Testis (tissue), 3 donors: ENCODE results near the gene RPTOR. TPM values are rescaled to one million over a fixed set of nuclear protein-coding genes. Genes with fewer than 3 reads are reported as not detected.

Source experiments
- DNase-seq: peaks from one replicate; pipeline ENCODE4 v3.0.0-alpha.2; 2019
- H3K27ac ChIP-seq, 2 donors: fragments of 200-600 bp; sonication (generic); one replicate each; pipeline ENCODE4 v1.5.1; 2019
- H3K27me3 ChIP-seq: fragments of 200-600 bp; sonication (generic); one replicate; pipeline ENCODE4 v1.5.1; 2019
- H3K36me3 ChIP-seq: fragments of 200-600 bp; sonication (generic); one replicate; pipeline ENCODE4 v1.5.1; 2017; ENCODE audit warnings: low read depth; ENCODE audit errors: missing control alignments
- H3K4me1 ChIP-seq: fragments of 200-600 bp; sonication (generic); one replicate; pipeline ENCODE4 v1.5.1; 2019
- H3K4me3 ChIP-seq, 2 donors: fragments of 200-600 bp; sonication (generic); one replicate each; pipeline ENCODE4 v1.5.1; 2017 to 2019
- H3K9me3 ChIP-seq: fragments of 200-600 bp; sonication (generic); one replicate; pipeline ENCODE4 v1.5.1; 2017
- CTCF ChIP-seq, 3 experiments: fragments of 450-650 bp in 2 of 3; fragments of 200-600 bp in 1 of 3; sonication (generic) in 1 of 3; IDR thresholded peaks; one replicate each; pipeline ENCODE4 v1.5.1; 2016 to 2019; ENCODE audit warnings: antibody characterized with exemption in 3 of 3, mild to moderate bottlenecking in 2 of 3, moderate library complexity in 1 of 3
- POLR2A ChIP-seq: fragments of 450-650 bp; IDR thresholded peaks from one replicate; pipeline ENCODE4 v1.6.1; 2017; ENCODE audit warnings: antibody characterized with exemption, mild to moderate bottlenecking, moderate library complexity
- WGBS, 2 donors: methylation state at CpG; one replicate each; pipeline ENCODE4 v1.1.5; 2018; 5-methylcytosine and 5-hydroxymethylcytosine counted together
- intact Hi-C: fragments of 100-400 bp; cut with DNase I; formaldehyde crosslinking; loops from one replicate; pipeline ENCODE4 v1.15.1; 2023; ENCODE audit warnings: low total_unique reads
- polyA plus RNA-seq: library from polyadenylated mRNA; stranded (reverse); fragments of 350-450 nt; fragmentation: Illumina TruSeq; extraction: RNeasy Lipid Tissue Mini Kit (QIAGEN cat#74804); gene quantifications from one replicate; pipeline ENCODE4 v1.2.3, GENCODE V29; 2014; ENCODE audit warnings: low read depth, low replicate concordance; ENCODE audit not compliant: insufficient read depth
- total RNA-seq, 2 donors: library from RNA; depleted of rRNA; stranded (reverse); fragments of >200 nt; gene quantifications; one replicate each; pipeline ENCODE4 v1.2.3, GENCODE V29; 2016

Gene RPTOR
- total and polyA plus RNA-seq, 3 donors from 2014 or later = 21.8 to 68.3 (median 56.6) TPM

- Histone ChIP-seq H3K27me3 (no peaks in the 10 kb centered on the region), H3K4me3 (no peak overlapping the region), H3K27ac (no peak overlapping the region), H3K4me1 (no peaks in the 10 kb centered on the region), H3K9me3 (no peaks in the 10 kb centered on the region), H3K36me3 (no peaks in the 10 kb centered on the region)
- WGBS, 2 donors = 83 to 89% methylated on average over 18 of the region's 18 CpGs
- intact Hi-C loops = no loop called here
- DNase-seq = no peak
- TF ChIP-seq CTCF (IDR thresholded peaks at IDR 0.05) = no peak
- TF ChIP-seq POLR2A = no peak
Observed at GRCh38 chr17:80765241-80765961, 220.8 kb downstream of the RPTOR start.

- no peak overlapping the region for H3K27ac ChIP-seq
- H3K4me3 ChIP-seq = no peak overlapping the region
- no peak for DNase-seq
- no peaks in the 10 kb centered on the region for H3K36me3 ChIP-seq
- intact Hi-C loops = no loop called here
- no peaks in the 10 kb centered on the region for H3K27me3 ChIP-seq
- no peaks in the 10 kb centered on the region for H3K9me3 ChIP-seq
- TF ChIP-seq POLR2A (no peak), CTCF (IDR thresholded peaks at IDR 0.05) (no peak)
- WGBS, 2 donors = 96 to 97% methylated on average over 3 of the region's 3 CpGs
- H3K4me1 ChIP-seq = no peaks in the 10 kb centered on the region
Observed at GRCh38 chr17:80766290-80766855, 221.7 kb downstream of the RPTOR start.

- Histone ChIP-seq H3K9me3 (no peaks in the 10 kb centered on the region), H3K4me1 (no peaks in the 10 kb centered on the region), H3K27me3 (no peaks in the 10 kb centered on the region), H3K4me3 (no peak overlapping the region), H3K36me3 (no peaks in the 10 kb centered on the region), H3K27ac (no peak overlapping the region)
- intact Hi-C loops = no loop called here
- WGBS, 2 donors = 74 to 76% methylated on average over 6 of the region's 6 CpGs
- no peak for DNase-seq
- no peak for TF ChIP-seq POLR2A
- TF ChIP-seq CTCF (IDR thresholded peaks at IDR 0.05) = no peak
Observed at GRCh38 chr17:80768389-80768788, 223.8 kb downstream of the RPTOR start.

- Histone ChIP-seq H3K36me3 (no peaks in the 10 kb centered on the region), H3K27ac (no peak overlapping the region), H3K27me3 (no peaks in the 10 kb centered on the region), H3K4me1 (no peaks in the 10 kb centered on the region), H3K9me3 (no peaks in the 10 kb centered on the region), H3K4me3 (no peak overlapping the region)
- TF ChIP-seq POLR2A (no peak), CTCF (IDR thresholded peaks at IDR 0.05) (no peak)
- 96 to 98% methylated on average over 10 of the region's 10 CpGs for WGBS, 2 donors
- no peak for DNase-seq
- intact Hi-C loops = no loop called here
Observed at GRCh38 chr17:80768936-80769335, 224.3 kb downstream of the RPTOR start.

GRCh38 chr17:80769516-80769915, 224.9 kb downstream of the RPTOR start:
- TF ChIP-seq CTCF (IDR thresholded peaks at IDR 0.05) = no peak
- intact Hi-C loops = no loop called here
- 93% methylated on average over 10 of the region's 10 CpGs for WGBS, 2 donors
- Histone ChIP-seq H3K4me3 (no peak overlapping the region), H3K27ac (no peak overlapping the region), H3K9me3 (no peaks in the 10 kb centered on the region), H3K4me1 (no peaks in the 10 kb centered on the region), H3K27me3 (no peaks in the 10 kb centered on the region), H3K36me3 (no peaks in the 10 kb centered on the region)
- no peak for DNase-seq
